ENCODE measurements around the gene SPARCL1. TPM values are rescaled to one million over a fixed set of nuclear protein-coding genes. Genes with fewer than 3 reads are reported as not detected.

Gene SPARCL1
- total and polyA plus RNA-seq, 2 donors (not counting 3 experiments of a cell fraction or from before 2014, with no cell fraction given) = not detected

- Histone ChIP-seq H3K4me1 (ENCODE audit: control insufficient read depth, extremely low read depth, insufficient read depth, low read length) (no peaks in the 10 kb centered on the region), H3K9me3 (replicated peaks; ENCODE audit: control insufficient read depth, insufficient read depth, low read length) (no peaks in the 10 kb centered on the region), H3K9ac (replicated peaks; ENCODE audit: extremely low read depth, insufficient read depth, low read length) (no peak overlapping the region), H3K4me3 (replicated peaks in 1 of 3; ENCODE audit: insufficient read depth in 1 of 3, low read depth in 1 of 3, low read length in 3 of 3) (no peak overlapping the region), H2AFZ (ENCODE audit: low read depth, low read length) (no peak overlapping the region), H3K27me3 (ENCODE audit: control insufficient read depth in 2 of 2, insufficient read depth in 2 of 2, low read length in 2 of 2) (no peaks in the 10 kb centered on the region), H3K79me2 (ENCODE audit: control insufficient read depth, insufficient read depth, low read length) (no peaks in the 10 kb centered on the region), H3K4me2 (ENCODE audit: insufficient read depth, low read length) (no peak overlapping the region), H3K9me1 (replicated peaks; ENCODE audit: control insufficient read depth, extremely low read depth, insufficient read depth, low read length) (no peaks in the 10 kb centered on the region), H4K20me1 (replicated peaks; ENCODE audit: control insufficient read depth, extremely low read depth, insufficient read depth, low read length) (no peaks in the 10 kb centered on the region), H3K27ac (ENCODE audit: insufficient read depth, low read depth, low read length) (no peak overlapping the region), H3K36me3 (ENCODE audit: control insufficient read depth in 2 of 2, extremely low read depth in 1 of 2, insufficient read depth in 2 of 2, low read length in 2 of 2) (no peaks in the 10 kb centered on the region)
- no TSS peak for BruUV-seq (replicated peaks)
- dilution Hi-C loops (cut with MboI; ENCODE audit: extremely low pct_ligation_motif_present, low sequenced_read_pairs) = no loop called here
- ChIA-PET CTCF (interaction anchor here (1.0 to 1.8 kb wide), 2 partner anchors 12 to 293 kb away, joined by 3 to 12 read pairs; no protein-coding TSS in a partner anchor), POLR2A (no interaction called here)
- no peak for TF ChIP-seq MYC (IDR thresholded peaks at IDR 0.05; ENCODE audit: low read depth, low read length)
- TF ChIP-seq EZH2 (IDR thresholded peaks at IDR 0.05; ENCODE audit: borderline replicate concordance, low read depth, low read length, severe bottlenecking) = no peak
- no peak for TF ChIP-seq MAX (IDR thresholded peaks at IDR 0.05; ENCODE audit: insufficient read depth, insufficient read length)
- TF ChIP-seq FOS (IDR thresholded peaks at IDR 0.05; ENCODE audit: borderline replicate concordance, insufficient read depth, low read length) = no peak
- TF ChIP-seq GATA2 (IDR thresholded peaks at IDR 0.05; ENCODE audit: insufficient read depth, insufficient read length, low read depth, low read length) = no peak
- TF ChIP-seq CTCF (IDR thresholded peaks at IDR 0.05; ENCODE audit: extremely low read depth in 1 of 2, insufficient read depth in 1 of 2, low read depth in 1 of 2, low read length in 2 of 2) = no peak
- TF ChIP-seq JUN (IDR thresholded peaks at IDR 0.05; ENCODE audit: borderline replicate concordance, insufficient read depth, insufficient read length, low read depth) = no peak
- TF ChIP-seq POLR2A (IDR thresholded peaks at IDR 0.05; ENCODE audit: low read depth, low read length) = no peak
- TF ChIP-seq POLR2AphosphoS5 (IDR thresholded peaks at IDR 0.05; ENCODE audit: insufficient read depth, low read depth, low read length) = no peak
- FAIRE-seq (no peak), DNase-seq (ENCODE audit: low read depth, low spot score) (peak; percentile 24)
- intact Hi-C loops (cut with micrococcal nuclease) = loop anchor here (5.0 kb wide), 1 partner anchor 421 kb away; the partner anchor contains the start of gene SPP1
These were observed 26.8 kb upstream of the SPARCL1 start for GRCh38 chr4:87555773-87556619.

Data from endothelial cell of umbilical vein (primary cell).